Stimulated activated CD4-positive, alpha-beta T cell treated with anti-CD3 and anti-CD28 coated beads, Interleukin-15, amount 100 ng/mL, for 1 hour (primary cell): Measurements from ENCODE around the gene GABBR2.

Experiments used
- DNase-seq, 2 donors: peaks; one replicate each; pipeline ENCODE4 v3.0.0-alpha.2; 2020; ENCODE audit warnings: low read depth in 1 of 2, low spot score in 1 of 2

The GABBR2 gene

GRCh38 chr9:98356953-98357690 lies 351.6 kb downstream of the GABBR2 start:
- no peak for DNase-seq

GRCh38 chr9:98356326-98356725 lies 352.4 kb downstream of the GABBR2 start:
- DNase-seq = no peak

- no peak for DNase-seq
Measured at GRCh38 chr9:98351370-98351769, 357.4 kb downstream of the GABBR2 start.

- DNase-seq = no peak
Measured at GRCh38 chr9:98347642-98348041, 361.1 kb downstream of the GABBR2 start.

- DNase-seq = no peak
Measured at GRCh38 chr9:98345011-98345410, 363.7 kb downstream of the GABBR2 start.

- no peak for DNase-seq
Measured at GRCh38 chr9:98344581-98344980, 364.2 kb downstream of the GABBR2 start.

- no peak for DNase-seq
Measured at GRCh38 chr9:98342820-98343210, 365.9 kb downstream of the GABBR2 start.

GRCh38 chr9:98342098-98342819 lies 366.5 kb downstream of the GABBR2 start:
- DNase-seq = no peak

GRCh38 chr9:98341157-98342097 lies 367.3 kb downstream of the GABBR2 start:
- DNase-seq = no peak

- no peak for DNase-seq
Measured at GRCh38 chr9:98339987-98340800, 368.5 kb downstream of the GABBR2 start.

GRCh38 chr9:98335661-98336060 lies 373.1 kb downstream of the GABBR2 start:
- no peak for DNase-seq

- no peak for DNase-seq
Measured at GRCh38 chr9:98334796-98335195, 373.9 kb downstream of the GABBR2 start.

GRCh38 chr9:98333703-98334582 lies 374.8 kb downstream of the GABBR2 start:
- DNase-seq = no peak

- no peak for DNase-seq
Measured at GRCh38 chr9:98332405-98332831, 376.3 kb downstream of the GABBR2 start.

GRCh38 chr9:98331536-98332259 lies 377.0 kb downstream of the GABBR2 start:
- DNase-seq = no peak

- DNase-seq = no peak
Measured at GRCh38 chr9:98330831-98331230, 377.9 kb downstream of the GABBR2 start.

GRCh38 chr9:98329904-98330303 lies 378.8 kb downstream of the GABBR2 start:
- DNase-seq = no peak

- DNase-seq = no peak
Measured at GRCh38 chr9:98329281-98329680, 379.5 kb downstream of the GABBR2 start.

- no peak for DNase-seq
Measured at GRCh38 chr9:98328770-98329169, 380.0 kb downstream of the GABBR2 start.
